HG03066 (cell line): ENCODE measurements around the gene CSTF3.
"Not testable (repeated sequence)": the region's sequence is repeated elsewhere in the genome, so short reads cannot be mapped to it uniquely, and the experiment has no call there.

Source experiments
- ATAC-seq: cut with Tn5 transposase; IDR thresholded peaks from one replicate; pipeline ENCODE4 v1.9.1; 2021; ENCODE audit warnings: low read depth; ENCODE audit not compliant: unreplicated experiment

Gene CSTF3

DNA sequence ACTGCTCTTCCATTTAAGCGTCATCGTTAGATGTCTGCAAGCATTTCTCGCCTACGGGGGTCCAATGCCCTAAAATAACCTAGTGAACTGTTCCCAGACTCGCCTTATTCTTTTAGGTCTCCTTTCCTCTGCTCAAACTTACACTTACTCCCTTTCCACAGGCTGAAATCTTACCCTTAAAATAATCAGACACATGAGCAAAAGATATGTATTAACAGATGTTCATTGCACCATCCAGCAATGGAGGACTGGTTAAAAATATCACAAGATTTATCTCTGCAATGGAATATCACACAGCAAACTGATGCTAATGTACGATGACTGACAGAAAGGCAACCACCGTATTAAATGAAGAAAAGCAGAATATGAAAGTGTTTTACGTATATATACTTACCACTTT lies 1.6 kb upstream of the CSTF3 start:
- no peak for ATAC-seq

DNA sequence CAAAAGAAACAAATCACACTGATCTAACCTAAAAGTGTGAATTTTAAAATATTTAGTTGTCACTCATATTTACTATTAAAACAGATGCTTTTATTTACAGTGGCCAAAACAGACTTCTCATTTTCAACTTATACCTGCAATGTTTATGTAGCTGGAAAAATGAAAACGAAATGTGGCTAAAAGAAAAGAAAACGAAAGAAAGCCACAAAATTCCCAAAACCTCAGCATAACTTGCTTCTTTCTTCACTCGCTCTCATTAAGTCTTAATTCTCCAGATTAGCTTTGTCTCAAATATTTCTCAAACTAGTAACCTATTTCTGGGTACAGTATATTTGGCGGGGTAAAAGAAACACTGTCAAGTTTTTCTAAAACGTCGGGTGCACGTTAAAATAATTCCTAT lies 693 bp downstream of the CSTF3 start:
- ATAC-seq = no peak

DNA sequence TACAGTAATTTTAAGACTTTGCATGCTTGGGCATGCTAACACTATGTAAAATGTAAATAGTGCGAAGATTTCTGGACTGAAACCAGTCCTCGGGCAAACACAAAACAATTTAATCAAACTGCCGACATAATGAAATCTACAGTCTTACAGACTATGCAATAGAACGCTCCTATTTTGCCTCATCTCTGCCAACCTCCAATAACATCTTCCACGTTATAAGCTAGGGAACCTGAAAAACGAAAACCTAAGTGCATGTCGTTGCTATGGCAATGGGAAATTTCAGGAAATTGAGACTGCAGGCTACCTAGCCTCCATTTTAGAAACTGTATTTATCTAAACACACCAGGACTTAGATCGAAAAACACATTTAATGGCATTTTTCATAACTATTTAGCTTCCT lies 1.1 kb downstream of the CSTF3 start:
- no peak for ATAC-seq

DNA sequence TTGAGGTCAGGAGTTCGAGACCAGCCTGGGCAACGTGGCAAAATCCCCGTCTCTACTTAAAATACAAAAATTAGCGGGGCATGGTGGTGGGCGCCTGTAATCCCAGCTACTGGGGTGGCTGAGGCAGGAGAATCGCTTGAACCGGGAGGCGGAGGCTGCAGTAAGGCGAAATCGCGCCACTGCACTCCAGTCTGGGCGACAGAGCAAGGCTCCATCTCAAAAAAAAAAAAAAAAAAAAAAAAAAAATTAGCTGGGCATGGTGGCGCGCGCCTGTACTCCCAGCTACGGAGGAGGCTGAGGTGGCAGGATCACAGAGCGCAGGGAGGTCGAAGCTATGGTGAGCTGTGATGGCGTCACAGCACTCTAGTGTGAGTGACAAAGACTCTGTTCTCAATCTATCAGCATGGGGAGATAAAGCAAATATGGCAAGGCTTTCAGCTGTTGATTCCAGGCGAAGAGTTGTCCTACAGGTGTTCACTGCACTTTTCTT lies 1.9 kb downstream of the CSTF3 start:
- not testable (repeated sequence) for ATAC-seq

DNA sequence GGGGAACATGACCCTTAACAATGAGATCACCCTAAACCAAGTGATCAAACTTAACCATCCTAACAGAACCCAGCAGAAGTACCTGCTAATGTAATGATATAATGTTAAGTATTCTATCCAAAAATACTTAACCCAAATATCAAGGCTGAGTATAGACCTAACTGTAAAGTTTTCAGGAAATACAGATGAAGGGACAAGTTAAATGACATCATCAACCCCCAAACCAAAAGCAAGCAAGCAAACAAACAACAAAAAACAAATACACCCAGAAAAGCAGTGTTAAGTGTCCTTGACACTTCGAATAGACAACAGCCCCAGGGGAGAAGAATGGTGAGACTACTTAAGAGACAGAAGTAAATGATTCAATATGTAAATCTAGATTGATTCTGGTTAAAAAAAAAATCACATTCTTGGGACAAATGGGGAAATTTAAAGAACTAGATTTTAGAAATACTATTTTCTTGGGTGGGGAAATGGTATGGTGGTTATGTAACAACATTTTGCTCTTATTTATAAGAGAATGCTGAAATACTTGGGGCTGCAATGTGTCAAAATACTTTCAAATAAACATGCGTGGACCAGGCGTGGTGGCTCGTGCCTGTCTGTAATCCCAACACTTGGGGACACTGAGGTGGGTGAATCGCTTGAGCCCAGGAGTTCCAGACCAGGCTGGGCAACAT lies 2.5 kb downstream of the CSTF3 start:
- no peak for ATAC-seq

DNA sequence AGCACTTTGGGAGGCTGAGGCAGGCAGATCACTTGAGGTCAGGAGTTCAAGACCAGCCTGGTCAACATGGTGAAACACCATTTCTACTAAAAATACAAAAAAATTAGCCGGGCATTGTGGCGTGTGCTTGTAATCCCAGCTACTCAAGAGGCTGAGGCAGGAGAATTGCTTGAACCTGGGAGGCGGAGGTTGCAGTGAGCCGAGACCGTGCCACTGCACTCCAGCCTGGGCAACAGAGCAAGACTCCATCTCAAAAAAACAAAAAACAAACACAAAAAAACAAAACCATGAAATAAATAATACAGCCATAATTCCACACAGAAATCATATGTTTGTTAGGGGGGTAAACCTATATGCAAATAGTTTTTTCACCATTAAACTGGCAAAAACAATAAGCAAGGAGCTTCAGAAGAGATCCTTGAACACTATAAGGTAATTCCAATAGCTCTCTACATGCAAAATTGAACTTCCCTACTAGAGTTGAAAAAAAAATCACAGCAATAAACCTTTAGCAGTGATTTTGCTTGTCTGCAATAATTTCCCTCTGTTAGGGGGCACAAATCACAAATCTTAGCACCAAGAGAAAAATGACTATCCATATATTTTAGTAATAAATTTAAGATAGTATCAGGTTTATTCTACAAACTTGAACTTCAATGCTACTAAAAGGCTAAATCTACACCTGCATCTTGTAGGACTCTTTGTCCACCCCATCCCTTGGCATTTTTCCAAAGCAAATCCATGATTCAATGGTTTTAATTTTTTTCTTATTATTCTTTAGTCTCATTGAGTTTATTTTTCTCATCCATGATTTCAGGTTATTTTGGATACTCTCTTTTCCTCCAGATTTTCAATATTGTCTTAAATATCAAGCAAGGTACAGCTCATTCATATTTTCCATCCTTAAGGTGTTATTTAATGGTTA lies 3.9 kb downstream of the CSTF3 start:
- no peak for ATAC-seq

DNA sequence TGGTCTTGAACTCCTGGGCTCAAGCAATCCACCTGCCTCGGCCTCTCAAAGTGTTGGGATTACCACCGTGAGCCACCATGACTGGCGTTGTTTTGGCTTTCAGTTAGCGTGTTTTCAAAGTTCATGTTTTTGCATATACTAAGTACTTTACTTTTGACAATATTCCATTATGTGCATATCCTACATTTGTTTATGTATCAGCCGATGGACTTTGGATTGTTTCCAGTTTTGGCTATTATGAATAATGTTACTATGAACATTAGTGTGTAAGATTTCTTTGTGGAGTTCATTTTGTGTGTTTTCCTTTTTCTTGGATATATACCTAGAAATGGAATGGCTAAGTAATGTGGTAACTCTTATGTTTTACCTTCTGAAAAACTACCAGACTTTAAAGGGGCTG lies 9.9 kb downstream of the CSTF3 start:
- no peak for ATAC-seq

DNA sequence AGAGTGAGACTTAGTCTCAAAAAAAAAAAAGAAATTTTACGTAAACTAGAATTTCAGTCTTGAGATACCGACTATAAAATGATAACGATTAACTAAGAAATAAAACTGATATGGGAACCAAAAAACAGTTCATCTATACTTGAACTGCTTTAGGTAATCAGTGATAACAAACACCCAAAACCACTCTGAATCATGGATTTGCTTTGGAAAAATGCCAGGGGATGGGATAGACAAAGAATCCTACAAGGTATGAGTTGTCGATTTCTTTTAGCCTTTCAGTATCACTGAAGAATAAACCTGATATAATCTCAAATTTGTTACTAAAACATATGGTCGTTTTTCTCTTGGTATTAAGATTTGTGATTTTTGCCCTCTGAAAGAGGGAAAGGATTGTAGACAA lies 13.7 kb downstream of the CSTF3 start:
- ATAC-seq = no peak

DNA sequence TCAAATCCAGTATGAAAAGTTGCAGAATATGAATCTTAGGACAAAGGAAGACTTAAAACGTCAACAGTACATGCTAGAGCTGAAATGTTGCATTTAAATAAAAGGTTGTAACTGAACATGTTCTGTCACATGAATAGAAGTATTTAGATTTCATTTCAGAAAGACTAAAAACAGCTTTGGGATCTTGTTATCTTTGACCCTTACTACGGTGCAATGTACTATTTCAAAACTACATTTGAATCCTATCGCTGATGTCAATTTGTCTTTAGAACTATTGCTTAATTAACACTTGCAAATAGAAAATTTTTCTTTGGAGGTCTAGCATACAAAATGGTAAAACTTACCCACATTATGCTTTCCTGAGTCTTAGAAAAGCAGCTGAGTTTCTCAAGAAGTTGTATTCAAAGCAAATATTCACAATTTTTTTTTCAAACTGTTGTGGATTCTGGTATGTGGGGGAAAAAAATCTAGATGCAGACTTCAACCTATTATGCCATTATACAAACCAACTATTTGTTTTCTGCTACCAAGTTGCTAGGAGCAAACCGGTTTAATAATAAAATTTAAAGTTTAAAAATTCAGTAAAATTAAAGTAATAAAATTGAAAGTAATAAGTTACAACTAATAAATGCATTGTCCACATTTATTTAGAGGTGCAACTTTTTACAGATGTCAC lies 25.4 kb downstream of the CSTF3 start:
- ATAC-seq = no peak

DNA sequence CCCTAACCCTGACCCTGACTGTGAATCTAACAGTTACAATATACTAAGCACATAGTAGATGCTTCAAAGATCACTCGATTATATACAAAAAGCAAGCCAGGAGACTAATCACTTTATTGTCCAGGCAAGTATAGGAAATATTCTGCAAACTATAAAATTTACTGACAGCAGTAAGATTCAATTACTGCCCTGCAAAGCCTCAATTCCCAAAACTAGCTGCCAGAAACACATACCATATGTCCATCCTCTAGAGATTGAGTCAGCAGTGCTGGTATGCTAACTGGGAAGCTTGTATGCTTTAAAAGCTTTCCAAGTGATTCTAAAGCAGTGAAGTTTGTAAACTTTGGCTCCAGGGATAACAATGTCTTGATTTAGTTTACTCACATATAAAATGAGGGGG lies 26.1 kb downstream of the CSTF3 start:
- ATAC-seq = no peak

DNA sequence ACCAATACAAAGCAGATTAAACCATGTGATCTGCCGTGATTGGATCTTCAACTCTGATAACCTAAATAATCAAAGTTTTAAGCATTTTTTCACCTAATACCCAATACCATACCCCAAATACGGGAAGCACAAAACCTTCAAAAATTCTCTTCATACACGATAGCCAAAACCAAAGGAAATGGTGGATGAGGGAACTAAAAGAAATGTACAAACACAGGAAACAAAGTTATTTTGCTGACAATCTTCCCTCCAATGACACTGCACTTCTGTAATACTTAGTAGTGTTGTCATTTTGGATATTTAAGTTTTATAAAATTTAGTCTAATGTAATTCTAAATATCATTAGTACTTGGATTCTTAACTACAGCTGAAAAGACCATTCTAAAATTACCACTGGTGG lies 27.0 kb downstream of the CSTF3 start:
- ATAC-seq = no peak

DNA sequence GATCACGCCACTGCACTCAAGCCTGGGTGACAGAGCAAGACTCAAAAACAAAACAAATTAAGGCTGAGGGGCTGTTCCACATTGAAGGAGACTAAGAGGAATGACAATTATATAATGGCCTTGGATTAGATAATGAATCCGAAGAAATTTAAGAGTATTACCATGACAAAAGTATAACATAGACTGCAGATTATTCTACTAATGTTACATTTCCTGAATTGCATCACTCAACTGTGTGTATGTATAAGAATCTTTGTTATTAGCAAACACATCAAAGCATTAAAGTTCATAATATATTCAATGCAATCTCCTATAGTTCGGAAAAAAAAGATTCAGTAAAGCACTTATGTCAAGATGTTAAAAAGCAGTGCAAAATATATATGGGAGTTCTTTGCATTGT lies 27.5 kb downstream of the CSTF3 start:
- no peak for ATAC-seq

DNA sequence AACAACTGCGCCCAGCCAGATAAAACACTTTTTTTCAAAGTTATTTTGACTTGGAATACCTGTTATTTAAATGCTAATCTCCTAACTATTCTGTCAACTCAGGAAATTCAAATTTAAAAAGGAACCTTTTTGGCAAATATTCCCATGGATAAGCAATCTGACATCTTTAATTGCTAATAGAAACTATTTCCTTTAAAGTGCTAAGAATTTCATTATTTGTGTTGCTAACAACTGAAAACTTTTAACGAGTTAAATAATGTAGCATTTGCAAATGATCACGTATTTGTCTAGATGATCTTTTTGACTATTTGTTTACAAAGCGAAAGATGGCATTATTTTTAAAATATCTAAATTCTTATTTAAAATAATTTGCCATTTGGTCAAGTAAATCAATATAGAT lies 28.8 kb downstream of the CSTF3 start:
- ATAC-seq = no peak

DNA sequence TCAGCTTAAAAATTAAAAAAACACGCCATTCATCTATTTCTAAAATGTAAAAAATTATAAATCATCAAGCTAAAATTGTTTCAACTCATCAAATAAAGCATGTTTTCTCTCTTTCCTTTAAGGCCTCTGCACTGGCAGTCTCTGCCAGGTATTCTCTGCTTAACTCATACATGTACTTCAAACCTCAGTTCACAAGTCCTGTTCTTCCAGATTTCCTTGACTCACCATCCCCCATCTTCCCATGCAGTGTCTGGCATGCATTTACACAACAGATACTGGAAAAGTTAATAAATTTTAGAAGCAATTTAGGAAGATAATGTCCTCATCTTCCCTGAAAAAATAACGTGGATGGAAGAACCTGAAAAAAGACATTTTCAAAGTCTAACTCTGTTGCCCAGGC lies 32.5 kb downstream of the CSTF3 start:
- no peak for ATAC-seq

DNA sequence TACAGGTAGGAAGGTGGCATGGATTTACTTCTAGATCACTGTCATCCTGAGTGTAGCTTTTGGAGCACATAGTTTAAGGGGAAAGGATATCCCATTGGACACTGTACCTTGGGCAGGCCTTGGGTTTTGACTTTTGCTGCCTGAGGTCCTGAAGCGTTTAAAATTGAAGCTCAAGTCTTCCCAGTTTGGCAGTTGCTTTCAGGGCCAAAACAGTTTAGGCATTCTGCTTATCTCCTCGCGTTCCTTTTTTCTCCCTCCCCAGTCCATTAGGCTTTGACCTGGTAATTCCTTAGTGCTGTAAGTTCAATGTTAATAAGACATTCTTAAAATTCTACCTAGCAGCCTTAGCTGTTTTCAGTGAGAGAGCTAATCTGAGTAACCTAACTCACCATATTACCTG lies 35.7 kb downstream of the CSTF3 start:
- ATAC-seq = no peak

DNA sequence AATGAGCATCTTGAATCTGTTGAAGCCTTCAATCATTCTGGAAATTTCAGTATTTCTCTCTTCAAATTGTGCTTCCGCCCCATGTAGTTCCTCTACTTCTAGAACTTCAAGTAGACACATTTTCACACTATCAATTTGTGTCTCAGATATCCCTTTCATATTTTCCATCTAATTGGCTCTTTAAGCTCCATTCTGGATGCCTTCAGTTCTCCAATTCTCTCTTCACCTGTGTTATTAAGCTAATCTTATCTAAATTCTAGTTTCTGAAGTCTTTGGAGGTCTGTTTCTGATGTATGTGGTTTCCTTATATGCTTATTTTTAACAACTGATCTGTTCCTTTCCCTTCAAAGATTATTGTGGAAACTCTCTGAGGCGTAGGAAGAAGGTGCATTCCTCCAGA lies 36.3 kb downstream of the CSTF3 start:
- ATAC-seq = no peak

DNA sequence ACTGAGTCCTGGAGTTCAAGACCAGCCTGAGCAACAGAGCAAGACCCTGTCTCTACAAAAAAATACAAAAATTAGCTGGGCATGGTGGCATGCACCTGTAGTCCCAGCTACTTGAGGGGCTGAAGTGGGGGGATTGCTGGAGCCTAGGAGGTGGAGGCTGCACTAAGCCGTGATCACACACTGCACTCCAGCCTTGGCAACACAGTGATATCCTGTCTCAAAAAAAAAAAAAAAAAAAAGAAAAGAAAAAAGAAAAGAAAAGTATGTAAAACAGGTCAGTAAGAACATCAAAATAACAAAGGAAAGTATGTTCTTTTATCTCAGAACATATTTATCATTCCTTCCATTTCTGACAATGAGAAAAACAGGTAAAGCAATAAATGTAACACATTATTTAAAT lies 38.6 kb downstream of the CSTF3 start:
- not testable (repeated sequence) for ATAC-seq

DNA sequence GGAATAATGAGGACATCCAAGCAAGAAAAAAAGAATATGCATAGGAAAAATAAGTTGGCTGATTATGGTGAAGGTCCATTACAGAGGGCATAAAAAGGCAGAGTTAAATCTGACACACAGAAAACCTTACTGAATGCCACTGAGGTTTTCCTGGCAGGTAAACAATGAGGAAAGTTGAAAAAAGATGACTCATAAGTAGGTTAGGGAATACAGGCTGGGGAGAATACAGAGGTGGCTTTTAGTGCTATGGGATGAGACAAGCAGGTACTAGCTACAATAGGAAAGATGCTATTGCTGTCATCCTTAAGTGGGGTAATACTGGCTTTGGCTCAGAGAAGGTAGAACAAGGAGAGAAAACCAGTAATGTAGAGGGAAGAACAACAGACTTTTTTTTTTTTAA lies 44.7 kb downstream of the CSTF3 start:
- ATAC-seq = no peak

DNA sequence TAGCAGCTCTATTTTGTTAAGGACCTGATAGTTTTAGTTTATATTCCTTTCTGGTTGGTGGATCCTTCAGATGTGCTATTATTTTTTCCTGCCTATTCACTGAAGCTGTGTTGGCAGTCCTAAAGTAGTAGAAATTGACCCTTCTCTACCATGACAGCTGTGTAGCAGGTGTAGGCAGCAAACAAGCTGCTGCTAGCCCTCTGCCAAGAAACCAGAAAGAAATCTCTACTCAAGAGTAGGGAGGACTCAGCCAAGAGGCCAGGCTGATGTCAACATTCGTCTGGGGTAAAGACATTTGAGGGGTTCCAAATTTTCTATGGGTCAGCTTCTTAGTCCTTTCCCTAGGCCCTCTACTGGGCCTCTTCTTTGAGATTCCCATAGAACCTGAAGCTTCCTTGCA lies 51.2 kb downstream of the CSTF3 start:
- ATAC-seq = no peak

DNA sequence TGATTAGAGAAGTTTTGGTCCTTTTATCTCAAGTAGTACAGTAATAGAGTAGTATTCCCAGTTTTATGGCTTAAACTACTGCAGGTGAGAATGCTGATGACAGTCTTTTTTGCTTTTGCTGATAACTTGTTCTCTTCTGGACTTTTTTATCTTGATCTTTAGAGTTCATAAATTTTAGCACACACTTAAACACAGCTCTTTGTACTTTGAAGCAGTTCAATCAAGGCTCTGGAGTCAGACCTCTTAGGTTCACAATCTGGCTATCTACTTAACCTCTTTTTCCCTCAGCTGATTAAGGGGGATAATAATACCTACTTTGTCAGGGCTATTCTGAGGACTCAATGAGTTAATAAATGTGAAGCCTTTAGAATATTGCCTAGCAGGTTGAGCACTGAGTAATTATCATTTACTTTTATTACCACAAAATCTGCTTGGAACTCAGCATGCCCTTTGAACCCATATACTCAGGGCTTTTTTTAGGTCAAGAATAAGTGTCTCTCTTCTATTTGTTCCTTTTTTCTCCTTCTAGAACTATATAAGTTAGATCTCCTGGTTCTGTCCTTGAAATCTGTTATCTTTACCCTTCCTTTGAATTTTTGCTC lies 51.9 kb downstream of the CSTF3 start:
- ATAC-seq = no peak

DNA sequence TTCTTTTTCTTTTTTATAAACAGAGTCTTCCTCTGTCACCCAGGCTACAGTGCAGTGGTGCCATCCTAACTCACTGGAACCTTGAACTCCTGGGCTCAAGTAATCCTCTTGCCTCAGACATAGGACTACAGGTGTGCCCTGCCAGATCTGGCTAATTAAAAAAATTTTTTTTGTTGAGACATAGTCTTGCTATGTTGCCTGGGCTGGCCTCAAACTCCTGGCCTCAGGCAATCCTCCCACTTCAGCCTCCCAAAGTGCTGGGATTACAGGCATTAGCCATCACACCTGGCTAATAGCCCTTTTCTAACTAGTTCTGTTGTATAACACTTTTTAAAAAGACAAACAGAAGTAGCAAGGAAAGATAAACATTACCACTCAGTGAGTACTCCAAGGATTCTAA lies 57.4 kb downstream of the CSTF3 start:
- no peak for ATAC-seq
